Measurements from ENCODE around the gene KNDC1. TPM values are rescaled to one million over a fixed set of nuclear protein-coding genes. Genes with fewer than 3 reads are reported as not detected.

The KNDC1 gene
- total and polyA plus RNA-seq, 10 of the 15 experiments (the other 5 are each of a cell fraction or from before 2014, with no cell fraction given) = 0.03 to 0.11 (median 0.05) TPM; not detected in 7

GRCh38 chr10:133163889-133164815 lies 4.1 kb downstream of the KNDC1 start (continued):
- no peak for TF ChIP-seq ZNF687 (IDR thresholded peaks at IDR 0.05)
- TF ChIP-seq CHD4 (IDR thresholded peaks at IDR 0.05) = no peak

GRCh38 chr10:133164816-133165555 lies 5.0 kb downstream of the KNDC1 start:
- no peak for FAIRE-seq
- SMC1A ChIA-PET (ENCODE audit: uncharacterized antibody, unreplicated experiment) = no interaction called here
- TF ChIP-seq MEF2B (IDR thresholded peaks at IDR 0.05; ENCODE audit: partially characterized antibody, poor library complexity, severe bottlenecking) (no peak), ZBTB33 (IDR thresholded peaks at IDR 0.05) (no peak), SRF (IDR thresholded peaks at IDR 0.05; ENCODE audit: low read depth in 2 of 2, low read length in 2 of 2) (0 out of 4 replicates have a peak, but pooled peaks of 1 of the 2 experiments have one; percentile 12), ESRRA (IDR thresholded peaks at IDR 0.05; ENCODE audit: low read length) (no peak), EGR1 (IDR thresholded peaks at IDR 0.05; ENCODE audit: borderline replicate concordance in 1 of 2, low read depth in 2 of 2, low read length in 2 of 2) (no peak)
- intact Hi-C loops (cut with micrococcal nuclease; ENCODE audit: unreplicated experiment) = no loop called here
- Histone ChIP-seq H3K27ac (ENCODE audit: control insufficient read depth, insufficient read depth) (no peak overlapping the region), H3K4me2 (ENCODE audit: control insufficient read depth, insufficient read depth) (no peak overlapping the region), H3K36me3 (ENCODE audit: control insufficient read depth in 2 of 2, insufficient read depth in 2 of 2, low read length in 1 of 2) (no peaks in the 10 kb centered on the region), H3K9me3 (replicated peaks; ENCODE audit: control insufficient read depth, insufficient read depth, low read length) (no peaks in the 10 kb centered on the region; the same call in 2 of the 3 replicates), H3K4me3 (no peak overlapping the region), H3K79me2 (ENCODE audit: control insufficient read depth, insufficient read depth, low read length) (no peaks in the 10 kb centered on the region), H3K27me3 (replicated peaks in 1 of 2; ENCODE audit: control insufficient read depth in 2 of 2, insufficient read depth in 2 of 2, low read length in 1 of 2) (no peaks in the 10 kb centered on the region), H4K20me1 (ENCODE audit: control insufficient read depth, insufficient read depth) (no peaks in the 10 kb centered on the region), H3K4me1 (ENCODE audit: control insufficient read depth, insufficient read depth, low read length) (no peaks in the 10 kb centered on the region), H3K9ac (ENCODE audit: control insufficient read depth, insufficient read depth, low read length) (no peak overlapping the region), H2AFZ (ENCODE audit: control insufficient read depth, low read depth, low read length) (no peak overlapping the region)
- DNase-seq (ENCODE audit: low read depth, low spot score) = no peak
- RAD21 ChIA-PET (ENCODE audit: unreplicated experiment) = no interaction called here
- POLR2A ChIA-PET = no interaction called here
- BruUV-seq (replicated peaks) = no TSS peak
- no peak for ATAC-seq
- CTCF ChIA-PET = no interaction called here
- in situ Hi-C loops (cut with MboI) = no loop called here
- 46% methylated on average over 26 of the region's 26 CpGs for WGBS (ENCODE audit: insufficient coverage, insufficient replicate concordance, low lambda C conversion rate, missing lambda C conversion rate)
